A549 (cell line): ENCODE measurements around the gene ARHGEF10L. TPM values are rescaled to one million over a fixed set of nuclear protein-coding genes. Genes with fewer than 3 reads are reported as not detected.
"Not testable (repeated sequence)": the region's sequence is repeated elsewhere in the genome, so short reads cannot be mapped to it uniquely, and the experiment has no call there.

Experiments
- ATAC-seq, 2 experiments: fragments of 200-7000 bp in 1 of 2; fragments of >200 bp in 1 of 2; cut with Nextera tagmentation in 1 of 2; cut with Tn5 transposase in 1 of 2; 3 replicates each; pipeline versions ENCODE4 v1.8.0 to v1.9.1; 2018 to 2020; ENCODE audit warnings: mild to moderate bottlenecking in 1 of 2, moderate library complexity in 1 of 2
- CTCF ChIA-PET: fragments of 300-600 bp; sonication (Branson Sonifier 250); formaldehyde crosslinking; extraction: SDS; loops from one replicate; lab custom pipeline; 2021; ENCODE audit warnings: antibody characterized with exemption, inconsistent platforms; lab: Yijun Ruan, JAX
- POLR2A ChIA-PET: fragments of 350-600 bp; formaldehyde crosslinking; extraction: SDS; loops from one replicate; lab custom pipeline; 2021; ENCODE audit warnings: antibody characterized with exemption, inconsistent platforms; lab: Yijun Ruan, JAX
- DNase-seq, 2 experiments: peaks; one replicate each; pipeline versions ENCODE4 v3.0.0 to v3.0.0-alpha.2; 2011 to 2016; ENCODE audit warnings: low read depth in 1 of 2, low spot score in 1 of 2
- FAIRE-seq: peaks from 2 replicates; lab custom pipeline; 2011; peaks lifted over from hg19 to GRCh38; lab: Jason Lieb, UNC
- H3K27ac ChIP-seq, 2 experiments: fragments of >200 bp; sonication (Bioruptor Twin); formaldehyde crosslinking; 3 replicates each; pipeline ENCODE4 v1.5.1; 2016 to 2017
- H3K4me1 ChIP-seq: fragments of >200 bp; sonication (Bioruptor Twin); formaldehyde crosslinking; 3 replicates; pipeline ENCODE4 v1.6.1; 2016
- H3K4me2 ChIP-seq: fragments of >200 bp; sonication (Bioruptor Twin); formaldehyde crosslinking; 3 replicates; pipeline ENCODE4 v1.6.1; 2016
- H3K4me3 ChIP-seq: fragments of >200 bp; sonication (Bioruptor Twin); formaldehyde crosslinking; 3 replicates; pipeline ENCODE4 v1.5.1; 2016
- H3K9me3 ChIP-seq: fragments of >200 bp; sonication (Bioruptor Twin); formaldehyde crosslinking; 3 replicates; pipeline ENCODE4 v1.6.1; 2016
- ATOH8 ChIP-seq: fragments of 250-450 bp; sonication (Bioruptor Pico); IDR thresholded peaks from 2 replicates; pipeline ENCODE4 v1.5.0; 2020; ENCODE audit warnings: low read depth, mild to moderate bottlenecking, moderate library complexity
- CHD2 ChIP-seq: fragments of 150-350 bp; IDR thresholded peaks from 2 replicates; pipeline ENCODE4 v1.6.1; 2014; ENCODE audit warnings: low read length; ENCODE audit not compliant: partially characterized antibody
- E2F6 ChIP-seq: IDR thresholded peaks from 2 replicates; pipeline ENCODE4 v1.6.1; 2012; ENCODE audit warnings: low read depth, borderline replicate concordance
- ELK1 ChIP-seq: fragments of 150-350 bp; IDR thresholded peaks from 2 replicates; pipeline ENCODE4 v1.6.1; 2014; ENCODE audit warnings: low read depth, mild to moderate bottlenecking, low read length
- EP300 ChIP-seq, 2 experiments: fragments of >200 bp; sonication (Bioruptor Twin); formaldehyde crosslinking; IDR thresholded peaks; 2 replicates in 1 of 2; 3 replicates in 1 of 2; pipeline ENCODE4 v1.6.1; 2016 to 2017
- ESRRA ChIP-seq: fragments of 150-350 bp; IDR thresholded peaks from 2 replicates; pipeline ENCODE4 v1.6.1; 2014; ENCODE audit warnings: mild to moderate bottlenecking, low read length, borderline replicate concordance
- HDAC2 ChIP-seq: fragments of 200-600 bp; sonication (generic); IDR thresholded peaks from 2 replicates; pipeline ENCODE4 v1.6.1; 2016
- HOXA7 ChIP-seq: fragments of 250-450 bp; sonication (Bioruptor Pico); IDR thresholded peaks from 2 replicates; pipeline ENCODE4 v1.5.0; 2020; ENCODE audit warnings: mild to moderate bottlenecking, moderate library complexity
- NFE2L2 ChIP-seq: fragments of 150-350 bp; conservative IDR thresholded peaks from 2 replicates; pipeline ENCODE4 v1.6.1; 2014; ENCODE audit warnings: low read length
- NR3C1 ChIP-seq: fragments of >200 bp; sonication (Bioruptor Twin); formaldehyde crosslinking; IDR thresholded peaks from 3 replicates; pipeline ENCODE4 v1.6.1; 2017
- PHF8 ChIP-seq: fragments of 200-600 bp; sonication (generic); IDR thresholded peaks from 2 replicates; pipeline ENCODE4 v1.6.1; 2016; ENCODE audit warnings: low read depth, mild to moderate bottlenecking, antibody characterized with exemption, moderate library complexity, borderline replicate concordance
- POLR2A ChIP-seq: IDR thresholded peaks from 2 replicates; pipeline ENCODE4 v1.6.1; 2012; ENCODE audit warnings: mild to moderate bottlenecking, low read length
- POLR2AphosphoS2 ChIP-seq: conservative IDR thresholded peaks from 2 replicates; pipeline ENCODE4 v1.6.1; 2012; ENCODE audit warnings: low read length, improper control_type of control experiment, inconsistent platforms
- SREBF2 ChIP-seq: fragments of 450-650 bp; IDR thresholded peaks from 2 replicates; pipeline ENCODE4 v1.6.1; 2014; ENCODE audit warnings: mild to moderate bottlenecking, moderate library complexity
- ZFP36 ChIP-seq: fragments of 450-650 bp; IDR thresholded peaks from 2 replicates; pipeline ENCODE4 v1.6.1; 2014; ENCODE audit warnings: borderline replicate concordance; ENCODE audit not compliant: partially characterized antibody
- WGBS: methylation state at CpG from one replicate; pipeline ENCODE4 v1.1.6; 2017; ENCODE audit errors: missing lambda C conversion rate; 5-methylcytosine and 5-hydroxymethylcytosine counted together
- polyA plus RNA-seq, 4 experiments: library from polyadenylated mRNA; depleted of rRNA in 3 of 4; stranded (reverse); fragments of >200 nt; fragmentation: RNase III in 1 of 4; extraction: RNeasy Plus Mini Kit Qiagen cat#74134 plus additional on column Dnase treatment in 1 of 4; gene quantifications; 2 replicates in 3 of 4; 3 replicates in 1 of 4; pipeline ENCODE4 v1.2.3, GENCODE V29; 2011 to 2017
- TF ChIP-seq, protein P1 (sequence below): fragments of 250-450 bp; sonication (Bioruptor Pico); IDR thresholded peaks from 2 replicates; pipeline ENCODE4 v1.5.0; 2021; ENCODE audit warnings: mild to moderate bottlenecking, moderate library complexity, borderline replicate concordance
- TF ChIP-seq, protein P2 (sequence below): fragments of >200 bp; sonication (Bioruptor Twin); formaldehyde crosslinking; IDR thresholded peaks from 3 replicates; pipeline ENCODE4 v1.6.1; 2016

Gene ARHGEF10L
- polyA plus RNA-seq, 2 of the 4 experiments (the other 2 are of a cell fraction) = 3.5 to 5.2 TPM

DNA sequence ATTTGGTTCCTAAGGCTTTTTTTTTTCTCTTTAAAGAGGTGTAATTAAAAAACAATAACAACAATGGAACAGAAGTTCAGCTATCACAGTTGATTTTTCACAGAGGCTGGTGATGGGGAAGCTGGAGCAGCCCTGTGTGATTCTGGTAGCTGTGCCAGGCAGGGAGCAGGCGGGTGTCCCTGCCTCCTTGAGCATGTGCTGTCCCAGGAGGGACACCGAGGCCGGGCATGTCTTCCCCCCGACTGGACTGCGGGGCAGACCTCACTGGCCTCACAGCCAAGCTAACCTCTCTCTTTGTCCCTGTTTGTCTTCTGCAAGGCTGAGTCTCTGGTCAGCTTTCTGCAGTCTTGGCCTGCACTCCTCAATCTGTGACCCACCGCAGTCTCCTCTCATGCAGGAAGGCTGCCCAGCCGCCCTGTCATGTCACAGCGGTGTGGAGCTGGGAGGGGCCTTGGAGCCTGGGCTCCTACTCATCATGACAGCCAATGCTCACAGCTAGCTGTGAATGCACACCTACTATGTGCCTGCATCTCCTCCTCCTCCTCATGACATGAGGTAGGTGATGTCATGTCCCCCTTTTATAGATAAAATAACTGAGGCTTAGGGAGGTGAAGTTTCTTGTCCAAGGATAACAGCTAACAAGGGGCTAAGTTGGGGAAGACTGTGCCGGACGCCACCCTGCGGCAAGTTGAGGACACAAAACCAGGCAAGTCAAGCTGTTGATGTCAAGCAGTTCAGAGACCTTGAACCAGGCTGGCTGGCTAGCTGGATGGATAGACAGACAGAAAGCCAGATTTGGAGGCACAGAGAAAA lies 205.4 kb downstream of the ARHGEF10L start (continued):
- TF ChIP-seq ELK1 = no peak
- TF ChIP-seq, all 56 proteins: peak for 0

DNA sequence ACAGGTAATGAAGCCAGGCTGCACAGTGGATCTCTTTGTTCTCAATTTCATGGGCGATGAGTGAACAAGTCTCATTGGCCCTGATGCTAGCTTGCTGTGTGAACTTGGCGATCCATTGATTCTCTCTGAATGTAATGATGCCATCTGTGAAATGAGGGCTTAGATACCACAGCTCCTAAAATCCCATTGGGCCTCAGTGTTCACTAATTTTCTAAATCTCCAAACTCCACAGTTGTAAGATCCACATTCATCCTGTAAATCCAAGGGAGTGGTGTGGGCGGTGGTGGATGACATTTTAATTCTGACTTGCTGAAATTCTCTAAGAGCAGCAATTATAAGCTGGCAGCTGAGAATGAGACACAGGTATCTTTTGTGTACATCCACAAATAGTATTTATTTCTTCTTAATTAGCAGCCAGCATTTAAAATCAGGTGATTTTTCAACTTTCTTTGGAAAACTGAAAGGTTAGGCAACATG lies 206.0 kb downstream of the ARHGEF10L start:
- ATAC-seq = no peak
- FAIRE-seq = no peak

DNA sequence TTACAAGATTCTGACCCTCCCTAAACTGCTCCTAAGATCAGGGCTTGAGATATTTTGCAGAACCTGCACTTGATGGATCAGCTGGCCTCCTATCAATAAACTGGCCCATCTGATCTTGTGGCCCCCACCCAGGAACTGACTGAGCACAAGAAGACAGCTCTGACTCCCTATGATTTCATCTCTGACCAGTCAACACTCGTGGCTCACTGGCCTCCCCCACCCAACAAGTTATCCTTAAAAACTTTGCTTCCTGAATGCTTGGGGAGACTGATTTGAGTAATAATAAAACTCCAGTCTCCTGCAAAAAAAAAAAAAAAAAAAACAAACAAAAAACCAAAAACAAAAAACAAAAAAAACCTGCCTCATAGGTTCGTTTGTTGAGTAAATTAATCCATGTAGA lies 206.8 kb downstream of the ARHGEF10L start:
- H3K4me3 ChIP-seq, DNase-seq, H3K4me1 ChIP-seq, FAIRE-seq, H3K27ac ChIP-seq, ATAC-seq, POLR2A ChIA-PET, H3K9me3 ChIP-seq, H3K4me2 ChIP-seq: not testable (repeated sequence)
- CTCF ChIA-PET = interaction anchor here (1.2 kb wide), 1 partner anchor 12 kb away, joined by 4 read pairs; no protein-coding TSS in a partner anchor
- WGBS = 10% methylated on average over 2 of the region's 2 CpGs

More for the DNA sequence above, 206.0 kb downstream of the ARHGEF10L start:
- Histone ChIP-seq H3K4me3 (no peak overlapping the region), H3K4me2 (no peak overlapping the region), H3K4me1 (no peaks in the 10 kb centered on the region), H3K9me3 (no peaks in the 10 kb centered on the region), H3K27ac (no peak overlapping the region)
- POLR2A ChIA-PET = no interaction called here
- no peak for DNase-seq
- CTCF ChIA-PET = interaction anchor here (0.8 to 1.2 kb wide), 4 partner anchors 10 to 53 kb away, joined by 3 to 4 read pairs (median 3); partner anchors contain the start of gene ACTL8
- 72% methylated on average over 3 of the region's 3 CpGs for WGBS
- TF ChIP-seq ZFP36 (no peak), PHF8 (no peak), NFE2L2 (no peak), ELK1 (no peak), ATOH8 (no peak), POLR2A (no peak), POLR2AphosphoS2 (no peak), EP300 (IDR thresholded peaks at IDR 0.05) (no peak), NR3C1 (no peak), HOXA7 (no peak), ESRRA (no peak), CHD2 (no peak), E2F6 (no peak), SREBF2 (no peak), HDAC2 (no peak)
- TF ChIP-seq, protein P1, sequence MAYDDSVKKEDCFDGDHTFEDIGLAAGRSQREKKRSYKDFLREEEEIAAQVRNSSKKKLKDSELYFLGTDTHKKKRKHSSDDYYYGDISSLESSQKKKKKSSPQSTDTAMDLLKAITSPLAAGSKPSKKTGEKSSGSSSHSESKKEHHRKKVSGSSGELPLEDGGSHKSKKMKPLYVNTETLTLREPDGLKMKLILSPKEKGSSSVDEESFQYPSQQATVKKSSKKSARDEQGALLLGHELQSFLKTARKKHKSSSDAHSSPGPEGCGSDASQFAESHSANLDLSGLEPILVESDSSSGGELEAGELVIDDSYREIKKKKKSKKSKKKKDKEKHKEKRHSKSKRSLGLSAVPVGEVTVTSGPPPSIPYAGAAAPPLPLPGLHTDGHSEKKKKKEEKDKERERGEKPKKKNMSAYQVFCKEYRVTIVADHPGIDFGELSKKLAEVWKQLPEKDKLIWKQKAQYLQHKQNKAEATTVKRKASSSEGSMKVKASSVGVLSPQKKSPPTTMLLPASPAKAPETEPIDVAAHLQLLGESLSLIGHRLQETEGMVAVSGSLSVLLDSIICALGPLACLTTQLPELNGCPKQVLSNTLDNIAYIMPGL = no peak
- TF ChIP-seq, protein P2, sequence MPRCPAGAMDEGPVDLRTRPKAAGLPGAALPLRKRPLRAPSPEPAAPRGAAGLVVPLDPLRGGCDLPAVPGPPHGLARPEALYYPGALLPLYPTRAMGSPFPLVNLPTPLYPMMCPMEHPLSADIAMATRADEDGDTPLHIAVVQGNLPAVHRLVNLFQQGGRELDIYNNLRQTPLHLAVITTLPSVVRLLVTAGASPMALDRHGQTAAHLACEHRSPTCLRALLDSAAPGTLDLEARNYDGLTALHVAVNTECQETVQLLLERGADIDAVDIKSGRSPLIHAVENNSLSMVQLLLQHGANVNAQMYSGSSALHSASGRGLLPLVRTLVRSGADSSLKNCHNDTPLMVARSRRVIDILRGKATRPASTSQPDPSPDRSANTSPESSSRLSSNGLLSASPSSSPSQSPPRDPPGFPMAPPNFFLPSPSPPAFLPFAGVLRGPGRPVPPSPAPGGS = no peak
